CD4-positive, alpha-beta T cell treated with Interleukin-15 for 4 hours (primary cell): ENCODE measurements around the gene LRRC17.

Source experiments
- DNase-seq: peaks from one replicate; pipeline ENCODE4 v3.0.0-alpha.2; 2020; ENCODE audit warnings: low spot score

The LRRC17 gene

GRCh38 chr7:102912742-102913141 is at the start of gene LRRC17:
Gene LRRC17, plus strand, starts transcription at chr7:102913000. Its CDS starts 20,914 bp downstream, at chr7:102933914.
- no peak for DNase-seq

GRCh38 chr7:102864958-102865357 is 47.8 kb upstream of the LRRC17 start:
- DNase-seq: no peak

GRCh38 chr7:102866535-102867215 is 46.1 kb upstream of the LRRC17 start:
- no peak for DNase-seq

- DNase-seq: no peak
Observed at GRCh38 chr7:102869195-102869594, 43.6 kb upstream of the LRRC17 start.

GRCh38 chr7:102872460-102872859 is 40.3 kb upstream of the LRRC17 start:
- DNase-seq: no peak

GRCh38 chr7:102873470-102874165 is 39.2 kb upstream of the LRRC17 start:
- no peak for DNase-seq

GRCh38 chr7:102874166-102874829 is 38.5 kb upstream of the LRRC17 start:
- no peak for DNase-seq

GRCh38 chr7:102874966-102875365 is 37.8 kb upstream of the LRRC17 start:
- no peak for DNase-seq

- DNase-seq: no peak
Observed at GRCh38 chr7:102875700-102876295, 37.0 kb upstream of the LRRC17 start.

- no peak for DNase-seq
Observed at GRCh38 chr7:102883098-102883860, 29.5 kb upstream of the LRRC17 start.

- DNase-seq: no peak
Observed at GRCh38 chr7:102888561-102889233, 24.1 kb upstream of the LRRC17 start.

- DNase-seq: no peak
Observed at GRCh38 chr7:102889851-102890250, 22.9 kb upstream of the LRRC17 start.

- no peak for DNase-seq
Observed at GRCh38 chr7:102890292-102890970, 22.4 kb upstream of the LRRC17 start.

- no peak for DNase-seq
Observed at GRCh38 chr7:102890971-102891692, 21.7 kb upstream of the LRRC17 start.

- no peak for DNase-seq
Observed at GRCh38 chr7:102891693-102892261, 21.0 kb upstream of the LRRC17 start.

- no peak for DNase-seq
Observed at GRCh38 chr7:102892631-102893278, 20.0 kb upstream of the LRRC17 start.

GRCh38 chr7:102895602-102896001 is 17.2 kb upstream of the LRRC17 start:
- no peak for DNase-seq

- no peak for DNase-seq
Observed at GRCh38 chr7:102896585-102896984, 16.2 kb upstream of the LRRC17 start.

- DNase-seq: no peak
Observed at GRCh38 chr7:102897211-102897631, 15.6 kb upstream of the LRRC17 start.
